Measurements from ENCODE around the gene RPTOR.
"Not testable (repeated sequence)": the region's sequence is repeated elsewhere in the genome, so short reads cannot be mapped to it uniquely, and the experiment has no call there.

Gene RPTOR

GRCh38 chr17:80625627-80626026 lies 81.0 kb downstream of the RPTOR start:
- Histone ChIP-seq H3K4me2 (ENCODE audit: insufficient read depth, low read length) (no peak overlapping the region), H2AFZ (ENCODE audit: low read depth, low read length) (no peak overlapping the region), H3K9me3 (ENCODE audit: insufficient read depth, low read length, severe bottlenecking) (no peaks in the 10 kb centered on the region), H3K4me1 (ENCODE audit: insufficient read depth, low read length) (peaks cover 26% of the 10 kb centered on the region), H3K36me3 (ENCODE audit: insufficient read depth, low read length) (peaks cover 14% of the 10 kb centered on the region; the same call in 1 of the 2 replicates), H3K9ac (ENCODE audit: low read depth, low read length) (no peak overlapping the region), H3K27me3 (ENCODE audit: insufficient read depth, low read length, poor library complexity) (no peaks in the 10 kb centered on the region), H3K4me3 (ENCODE audit: low read depth in 1 of 2, low read length in 2 of 2) (no peak overlapping the region), H3K27ac (ENCODE audit: low read length) (no peak overlapping the region), H4K20me1 (ENCODE audit: insufficient read depth, low read length) (peaks cover 16% of the 10 kb centered on the region), H3K79me2 (ENCODE audit: insufficient read depth, low read length) (peaks cover 70% of the 10 kb centered on the region)
- TF ChIP-seq, protein P1, sequence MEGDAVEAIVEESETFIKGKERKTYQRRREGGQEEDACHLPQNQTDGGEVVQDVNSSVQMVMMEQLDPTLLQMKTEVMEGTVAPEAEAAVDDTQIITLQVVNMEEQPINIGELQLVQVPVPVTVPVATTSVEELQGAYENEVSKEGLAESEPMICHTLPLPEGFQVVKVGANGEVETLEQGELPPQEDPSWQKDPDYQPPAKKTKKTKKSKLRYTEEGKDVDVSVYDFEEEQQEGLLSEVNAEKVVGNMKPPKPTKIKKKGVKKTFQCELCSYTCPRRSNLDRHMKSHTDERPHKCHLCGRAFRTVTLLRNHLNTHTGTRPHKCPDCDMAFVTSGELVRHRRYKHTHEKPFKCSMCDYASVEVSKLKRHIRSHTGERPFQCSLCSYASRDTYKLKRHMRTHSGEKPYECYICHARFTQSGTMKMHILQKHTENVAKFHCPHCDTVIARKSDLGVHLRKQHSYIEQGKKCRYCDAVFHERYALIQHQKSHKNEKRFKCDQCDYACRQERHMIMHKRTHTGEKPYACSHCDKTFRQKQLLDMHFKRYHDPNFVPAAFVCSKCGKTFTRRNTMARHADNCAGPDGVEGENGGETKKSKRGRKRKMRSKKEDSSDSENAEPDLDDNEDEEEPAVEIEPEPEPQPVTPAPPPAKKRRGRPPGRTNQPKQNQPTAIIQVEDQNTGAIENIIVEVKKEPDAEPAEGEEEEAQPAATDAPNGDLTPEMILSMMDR (IDR thresholded peaks at IDR 0.05; ENCODE audit: borderline replicate concordance, extremely low read depth, low read length, poor library complexity, severe bottlenecking), result no peak
- TF ChIP-seq EZH2 (IDR thresholded peaks at IDR 0.05; ENCODE audit: borderline replicate concordance, low read depth, low read length, severe bottlenecking), result no peak
- DNase-seq (no peak), ATAC-seq (ENCODE audit: insufficient read depth, low read depth) (no peak)

GRCh38 chr17:80628881-80629280 lies 84.2 kb downstream of the RPTOR start:
- not testable (repeated sequence) for H3K4me1 ChIP-seq (ENCODE audit: insufficient read depth, low read length)

DNA sequence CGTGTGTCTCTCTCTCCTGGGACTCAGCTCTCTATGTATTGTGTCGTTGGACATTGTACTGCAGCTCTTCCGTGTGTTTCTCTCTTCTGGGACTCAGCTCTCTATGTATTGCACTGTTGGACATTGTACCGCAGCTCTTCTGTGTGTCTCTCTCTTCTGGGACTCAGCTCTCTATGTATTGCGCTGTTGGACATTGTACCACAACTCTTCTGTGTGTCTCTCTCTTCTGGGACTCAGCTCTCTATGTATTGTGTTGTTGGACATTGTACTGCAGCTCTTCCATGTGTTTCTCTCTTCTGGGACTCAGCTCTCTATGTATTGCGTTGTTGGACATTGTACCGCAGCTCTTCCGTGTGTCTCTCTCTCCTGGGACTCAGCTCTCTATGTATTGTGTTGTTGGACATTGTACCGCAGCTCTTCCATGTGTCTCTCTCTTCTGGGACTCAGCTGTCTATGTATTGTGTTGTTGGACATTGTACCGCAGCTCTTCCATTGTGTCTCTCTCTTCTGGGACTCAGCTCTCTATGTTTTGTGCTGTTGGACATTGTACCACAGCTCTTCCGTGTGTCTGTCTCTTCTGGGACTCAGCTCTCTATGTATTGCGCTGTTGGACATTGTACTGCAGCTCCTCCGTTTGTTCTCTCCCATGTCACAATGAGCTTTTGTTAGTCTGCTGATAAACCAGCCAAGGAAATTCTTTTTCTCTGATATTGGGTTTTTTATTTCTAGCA lies 84.8 kb downstream of the RPTOR start:
- Histone ChIP-seq H3K9ac (ENCODE audit: low read depth, low read length) (no peak overlapping the region), H3K9me3 (ENCODE audit: insufficient read depth, low read length, severe bottlenecking) (no peaks in the 10 kb centered on the region), H3K79me2 (ENCODE audit: insufficient read depth, low read length) (peaks cover 75% of the 10 kb centered on the region), H3K27me3 (ENCODE audit: insufficient read depth, low read length, poor library complexity) (no peaks in the 10 kb centered on the region), H3K36me3 (ENCODE audit: insufficient read depth, low read length) (peaks cover 19% of the 10 kb centered on the region; the same call in 1 of the 2 replicates), H2AFZ (ENCODE audit: low read depth, low read length) (no peak overlapping the region), H3K4me3 (ENCODE audit: low read depth in 1 of 2, low read length in 2 of 2) (no peak overlapping the region), H3K4me2 (ENCODE audit: insufficient read depth, low read length) (no peak overlapping the region), H3K27ac (ENCODE audit: low read length) (no peak overlapping the region), H3K4me1 (ENCODE audit: insufficient read depth, low read length) (no peaks in the 10 kb centered on the region), H4K20me1 (ENCODE audit: insufficient read depth, low read length) (peaks cover 26% of the 10 kb centered on the region)
- DNase-seq (no peak), ATAC-seq (ENCODE audit: insufficient read depth, low read depth) (no peak)
- TF ChIP-seq, protein P1 (IDR thresholded peaks at IDR 0.05; ENCODE audit: borderline replicate concordance, extremely low read depth, low read length, poor library complexity, severe bottlenecking), result no peak
- TF ChIP-seq EZH2 (IDR thresholded peaks at IDR 0.05; ENCODE audit: borderline replicate concordance, low read depth, low read length, severe bottlenecking), result no peak

More at GRCh38 chr17:80628881-80629280, 84.2 kb downstream of the RPTOR start:
- Histone ChIP-seq H3K36me3 (ENCODE audit: insufficient read depth, low read length) (peaks cover 19% of the 10 kb centered on the region; the same call in 1 of the 2 replicates), H3K79me2 (ENCODE audit: insufficient read depth, low read length) (peaks cover 74% of the 10 kb centered on the region), H4K20me1 (ENCODE audit: insufficient read depth, low read length) (peaks cover 21% of the 10 kb centered on the region)
- H3K4me3 ChIP-seq (ENCODE audit: low read depth in 1 of 2, low read length in 2 of 2); DNase-seq; H3K27me3 ChIP-seq (ENCODE audit: insufficient read depth, low read length, poor library complexity); ATAC-seq (ENCODE audit: insufficient read depth, low read depth); H3K27ac ChIP-seq (ENCODE audit: low read length); H3K4me2 ChIP-seq (ENCODE audit: insufficient read depth, low read length); H3K9ac ChIP-seq (ENCODE audit: low read depth, low read length); H3K9me3 ChIP-seq (ENCODE audit: insufficient read depth, low read length, severe bottlenecking); H2AFZ ChIP-seq (ENCODE audit: low read depth, low read length): not testable (repeated sequence)

GRCh38 chr17:80630560-80631120 lies 86.0 kb downstream of the RPTOR start:
- TF ChIP-seq, protein P1 (IDR thresholded peaks at IDR 0.05; ENCODE audit: borderline replicate concordance, extremely low read depth, low read length, poor library complexity, severe bottlenecking), result no peak
- no peak for TF ChIP-seq EZH2 (IDR thresholded peaks at IDR 0.05; ENCODE audit: borderline replicate concordance, low read depth, low read length, severe bottlenecking)
- Histone ChIP-seq H3K4me2 (ENCODE audit: insufficient read depth, low read length) (no peak overlapping the region), H3K27ac (ENCODE audit: low read length) (peak overlapping the region; percentile 9; the same call in 1 of the 2 replicates), H3K4me3 (ENCODE audit: low read depth in 1 of 2, low read length in 2 of 2) (no peak overlapping the region), H4K20me1 (ENCODE audit: insufficient read depth, low read length) (peaks cover 38% of the 10 kb centered on the region), H3K27me3 (ENCODE audit: insufficient read depth, low read length, poor library complexity) (no peaks in the 10 kb centered on the region), H3K79me2 (ENCODE audit: insufficient read depth, low read length) (peaks cover 75% of the 10 kb centered on the region), H3K36me3 (ENCODE audit: insufficient read depth, low read length) (peaks cover 17% of the 10 kb centered on the region; the same call in 1 of the 2 replicates), H3K9ac (ENCODE audit: low read depth, low read length) (no peak overlapping the region), H2AFZ (ENCODE audit: low read depth, low read length) (no peak overlapping the region), H3K9me3 (ENCODE audit: insufficient read depth, low read length, severe bottlenecking) (no peaks in the 10 kb centered on the region), H3K4me1 (ENCODE audit: insufficient read depth, low read length) (no peaks in the 10 kb centered on the region)
- DNase-seq (no peak), ATAC-seq (ENCODE audit: insufficient read depth, low read depth) (no peak)
